ENCODE data around the gene UFSP1. TPM values are rescaled to one million over a fixed set of nuclear protein-coding genes. Genes with fewer than 3 reads are reported as not detected.
A peak's percentile ranks its signal among the peaks of the same experiment; 100 is the strongest.

Gene UFSP1
- total RNA-seq (2021): 3.9 to 4.8 TPM (median 4.6 TPM) in 3 replicates
- Bru-seq, nascent RNA: percentile 81 among the genes with signal in this experiment
- long read RNA-seq, experiment 1, partial matches to known transcripts: 0 of 4 reads
- long read RNA-seq, experiment 1, other reads (novel, unspliced or antisense): 0 of 4 reads
- long read RNA-seq, experiment 2, transcript UFSP1-201 (1 exons, 996 nt): major isoform, 5 of 5 reads
- long read RNA-seq, experiment 2, partial matches to known transcripts: 0 of 5 reads
- long read RNA-seq, experiment 2, other reads (novel, unspliced or antisense): 0 of 5 reads
- long read RNA-seq, experiment 3: 0 reads

DNA sequence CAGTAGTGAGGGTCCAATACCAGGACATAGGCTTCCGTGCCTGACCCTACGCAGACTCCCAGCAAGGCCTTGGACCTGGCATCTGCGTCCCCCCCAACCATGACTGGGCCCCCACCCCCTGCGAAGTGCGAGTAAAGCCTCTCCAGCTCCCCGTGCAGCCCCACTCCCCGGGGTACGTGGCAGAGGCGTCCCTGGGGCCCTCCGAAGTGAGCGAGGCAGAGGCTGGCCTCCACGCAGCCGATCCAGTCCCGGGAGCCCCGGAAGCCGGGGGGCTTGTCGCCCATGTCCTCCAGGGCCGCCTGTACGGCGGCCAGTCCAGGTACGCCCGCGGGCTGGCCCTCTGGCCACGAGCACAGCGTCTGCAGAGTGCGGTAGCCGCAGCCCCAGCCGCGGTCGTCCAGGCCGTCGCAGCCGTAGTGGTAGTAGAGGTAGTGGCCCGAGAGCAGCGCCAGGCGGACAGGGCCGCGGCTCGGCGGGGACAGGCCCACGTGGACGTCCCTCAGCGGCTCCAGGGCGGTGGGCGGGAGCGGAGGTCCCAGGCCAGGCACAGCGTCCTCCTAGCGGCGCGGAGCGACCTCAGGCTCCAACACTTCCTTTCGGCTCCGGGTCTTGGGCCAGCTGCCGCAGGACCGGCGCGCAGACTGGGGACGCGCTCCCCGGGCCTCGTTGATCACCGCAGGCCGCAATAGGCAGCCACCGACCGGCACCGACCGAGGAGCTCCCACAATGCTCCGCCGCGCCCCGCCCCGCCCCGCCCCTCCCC is at the start of gene UFSP1:
Gene UFSP1 (minus strand): TSS at position 728 of the 763 bp plus-strand sequence. CDS start 444 bp downstream, at position 284.
- ChIA-PET CTCF (interaction anchor here (0.6 to 2.4 kb wide), 28 partner anchors 9 to 420 kb away, joined by 3 to 19 read pairs (median 4); partner anchors contain the start of genes EPHB4, POP7, SLC12A9 and SRRT), POLR2A (interaction anchor here (0.6 to 6.2 kb wide), 18 partner anchors 14 to 460 kb away, joined by 3 to 71 read pairs (median 6); partner anchors contain the start of genes EPHB4, MOSPD3, POP7 and SLC12A9)
- no peak for DNase-seq (ENCODE audit: low spot score)
- H3K4me1 Mint-ChIP-seq: peaks cover 40% of the 10 kb centered on the region
- peak; percentile 13 for ATAC-seq
- peak within 1 kb of the TSS; percentile 88 for H3K4me3 Mint-ChIP-seq
- no peaks in the 10 kb centered on the region for H3K9me3 Mint-ChIP-seq
- H3K27me3 Mint-ChIP-seq (ENCODE audit: low read depth): peaks cover 4% of the 10 kb centered on the region
- H3K36me3 Mint-ChIP-seq: peaks cover 44% of the 10 kb centered on the region
- peak within 1 kb of the TSS; percentile 97 for H3K27ac Mint-ChIP-seq
- TF ChIP-seq ELF4 (CRISPR knock-in tag; IDR thresholded peaks at IDR 0.05; ENCODE audit: low read depth): peak; percentile 34; the same call in 1 of the 2 replicates
- TF ChIP-seq MYBL2 (CRISPR knock-in tag; IDR thresholded peaks at IDR 0.05): peak; percentile 68
- no peak for TF ChIP-seq OVOL2 (CRISPR knock-in tag; IDR thresholded peaks at IDR 0.05; ENCODE audit: borderline replicate concordance)
- TF ChIP-seq ZBTB43 (CRISPR knock-in tag; IDR thresholded peaks at IDR 0.05): peak; percentile 85
- TF ChIP-seq, protein P1, sequence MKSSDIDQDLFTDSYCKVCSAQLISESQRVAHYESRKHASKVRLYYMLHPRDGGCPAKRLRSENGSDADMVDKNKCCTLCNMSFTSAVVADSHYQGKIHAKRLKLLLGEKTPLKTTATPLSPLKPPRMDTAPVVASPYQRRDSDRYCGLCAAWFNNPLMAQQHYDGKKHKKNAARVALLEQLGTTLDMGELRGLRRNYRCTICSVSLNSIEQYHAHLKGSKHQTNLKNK (CRISPR knock-in tag; IDR thresholded peaks at IDR 0.05): 0 out of 2 replicates have a peak, but pooled peaks have one; percentile 34
- no peak for TF ChIP-seq ZNF317 (CRISPR knock-in tag; IDR thresholded peaks at IDR 0.05; ENCODE audit: borderline replicate concordance, low read depth)
- TF ChIP-seq SMAD4 (CRISPR knock-in tag; IDR thresholded peaks at IDR 0.05): no peak
- TF ChIP-seq CREB1 (CRISPR knock-in tag; IDR thresholded peaks at IDR 0.05): peak; percentile 56; the same call in 1 of the 2 replicates
- TF ChIP-seq KAT7 (CRISPR knock-in tag; IDR thresholded peaks at IDR 0.05; ENCODE audit: borderline replicate concordance): 0 out of 2 replicates have a peak, but pooled peaks have one; percentile 75
- TF ChIP-seq MLX (CRISPR knock-in tag; IDR thresholded peaks at IDR 0.05): 0 out of 2 replicates have a peak, but pooled peaks have one; percentile 11
- no peak for TF ChIP-seq JAZF1 (CRISPR knock-in tag; IDR thresholded peaks at IDR 0.05)
- peak; percentile 58; the same call in 1 of the 2 replicates for TF ChIP-seq ZNF532 (CRISPR knock-in tag; IDR thresholded peaks at IDR 0.05; ENCODE audit: borderline replicate concordance)
- TF ChIP-seq FOXP1 (CRISPR knock-in tag; IDR thresholded peaks at IDR 0.05; ENCODE audit: borderline replicate concordance): peak; percentile 81
- no peak for TF ChIP-seq ZNF138 (CRISPR knock-in tag; conservative IDR thresholded peaks at IDR 0.05)
- TF ChIP-seq EMX1 (CRISPR knock-in tag; IDR thresholded peaks at IDR 0.05): 0 out of 2 replicates have a peak, but pooled peaks have one; percentile 53
- TF ChIP-seq ZNF263 (CRISPR knock-in tag; IDR thresholded peaks at IDR 0.05; ENCODE audit: low read depth): no peak
- TF ChIP-seq SP1 (CRISPR knock-in tag; conservative IDR thresholded peaks at IDR 0.05): peak; percentile 79; the same call in 1 of the 2 replicates
- peak; percentile 82; the same call in 1 of the 2 replicates for TF ChIP-seq JUN (CRISPR knock-in tag; IDR thresholded peaks at IDR 0.05)
- 0 out of 2 replicates have a peak, but pooled peaks have one; percentile 35 for TF ChIP-seq IRF1 (CRISPR knock-in tag; IDR thresholded peaks at IDR 0.05)
- TF ChIP-seq, protein P2, sequence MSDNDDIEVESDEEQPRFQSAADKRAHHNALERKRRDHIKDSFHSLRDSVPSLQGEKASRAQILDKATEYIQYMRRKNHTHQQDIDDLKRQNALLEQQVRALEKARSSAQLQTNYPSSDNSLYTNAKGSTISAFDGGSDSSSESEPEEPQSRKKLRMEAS (CRISPR knock-in tag; IDR thresholded peaks at IDR 0.05): peak; percentile 89; the same call in 1 of the 2 replicates
- no peak for TF ChIP-seq ZNF219 (CRISPR knock-in tag; IDR thresholded peaks at IDR 0.05; ENCODE audit: borderline replicate concordance)
- TF ChIP-seq TEAD4 (CRISPR knock-in tag; IDR thresholded peaks at IDR 0.05): 0 out of 2 replicates have a peak, but pooled peaks have one; percentile 44
- no peak for TF ChIP-seq ZNF396 (CRISPR knock-in tag; IDR thresholded peaks at IDR 0.05; ENCODE audit: borderline replicate concordance)
- TF ChIP-seq, protein P3, sequence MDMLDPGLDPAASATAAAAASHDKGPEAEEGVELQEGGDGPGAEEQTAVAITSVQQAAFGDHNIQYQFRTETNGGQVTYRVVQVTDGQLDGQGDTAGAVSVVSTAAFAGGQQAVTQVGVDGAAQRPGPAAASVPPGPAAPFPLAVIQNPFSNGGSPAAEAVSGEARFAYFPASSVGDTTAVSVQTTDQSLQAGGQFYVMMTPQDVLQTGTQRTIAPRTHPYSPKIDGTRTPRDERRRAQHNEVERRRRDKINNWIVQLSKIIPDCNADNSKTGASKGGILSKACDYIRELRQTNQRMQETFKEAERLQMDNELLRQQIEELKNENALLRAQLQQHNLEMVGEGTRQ (CRISPR knock-in tag; IDR thresholded peaks at IDR 0.05): 0 out of 2 replicates have a peak, but pooled peaks have one; percentile 11
- TF ChIP-seq NFE2L1 (CRISPR knock-in tag; IDR thresholded peaks at IDR 0.05): peak; percentile 81; the same call in 1 of the 2 replicates
- TF ChIP-seq FOXJ3 (CRISPR knock-in tag; IDR thresholded peaks at IDR 0.05; ENCODE audit: borderline replicate concordance): no peak
- TF ChIP-seq ZNF121 (CRISPR knock-in tag; IDR thresholded peaks at IDR 0.05): peak; percentile 5; the same call in 1 of the 2 replicates
